Measurements from ENCODE around the gene SLC26A3. TPM values are rescaled to one million over a fixed set of nuclear protein-coding genes. Genes with fewer than 3 reads are reported as not detected.

The SLC26A3 gene
- total RNA-seq, 1 experiment from 2014 or later = not detected

DNA sequence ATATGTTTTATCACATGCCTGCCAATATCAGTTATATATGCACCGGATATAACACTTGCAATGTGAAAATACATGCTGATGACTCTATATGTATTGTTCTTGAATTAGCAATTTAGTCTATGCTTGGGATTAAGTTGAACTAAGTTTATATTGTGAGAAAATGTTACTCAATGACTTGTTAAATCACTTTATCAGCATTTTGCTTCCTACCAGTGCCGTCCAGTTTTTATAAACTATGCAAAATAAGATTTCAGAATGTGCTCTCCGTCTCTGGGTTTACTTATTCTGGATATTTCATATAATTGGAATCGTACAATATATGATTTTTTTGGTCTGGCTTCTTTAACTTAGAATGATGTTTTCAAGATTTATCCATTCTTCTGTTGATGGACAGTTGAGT, 25.5 kb upstream of the SLC26A3 start:
- H3K4me3 Mint-ChIP-seq (ENCODE audit: unreplicated experiment) = no peak overlapping the region
- BruUV-seq (replicated peaks) = no TSS peak
- no peaks in the 10 kb centered on the region for H3K36me3 Mint-ChIP-seq (ENCODE audit: insufficient read depth, unreplicated experiment)
- H3K27me3 Mint-ChIP-seq (ENCODE audit: insufficient read depth, unreplicated experiment) = peaks cover 32% of the 10 kb centered on the region
- ChIA-PET CTCF (interaction anchor here (0.7 kb wide), 1 partner anchor 16 kb away, joined by 4 read pairs; no protein-coding TSS in a partner anchor), POLR2A (no interaction called here)
- intact Hi-C loops (cut with micrococcal nuclease) = no loop called here
- no peaks in the 10 kb centered on the region for H3K4me1 Mint-ChIP-seq (ENCODE audit: insufficient read depth, unreplicated experiment)
- no peak overlapping the region for H3K27ac Mint-ChIP-seq (ENCODE audit: low read depth, unreplicated experiment)
- TF ChIP-seq, protein P1, sequence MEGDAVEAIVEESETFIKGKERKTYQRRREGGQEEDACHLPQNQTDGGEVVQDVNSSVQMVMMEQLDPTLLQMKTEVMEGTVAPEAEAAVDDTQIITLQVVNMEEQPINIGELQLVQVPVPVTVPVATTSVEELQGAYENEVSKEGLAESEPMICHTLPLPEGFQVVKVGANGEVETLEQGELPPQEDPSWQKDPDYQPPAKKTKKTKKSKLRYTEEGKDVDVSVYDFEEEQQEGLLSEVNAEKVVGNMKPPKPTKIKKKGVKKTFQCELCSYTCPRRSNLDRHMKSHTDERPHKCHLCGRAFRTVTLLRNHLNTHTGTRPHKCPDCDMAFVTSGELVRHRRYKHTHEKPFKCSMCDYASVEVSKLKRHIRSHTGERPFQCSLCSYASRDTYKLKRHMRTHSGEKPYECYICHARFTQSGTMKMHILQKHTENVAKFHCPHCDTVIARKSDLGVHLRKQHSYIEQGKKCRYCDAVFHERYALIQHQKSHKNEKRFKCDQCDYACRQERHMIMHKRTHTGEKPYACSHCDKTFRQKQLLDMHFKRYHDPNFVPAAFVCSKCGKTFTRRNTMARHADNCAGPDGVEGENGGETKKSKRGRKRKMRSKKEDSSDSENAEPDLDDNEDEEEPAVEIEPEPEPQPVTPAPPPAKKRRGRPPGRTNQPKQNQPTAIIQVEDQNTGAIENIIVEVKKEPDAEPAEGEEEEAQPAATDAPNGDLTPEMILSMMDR (IDR thresholded peaks at IDR 0.05; ENCODE audit: unreplicated experiment) = no peak
- H3K9me3 Mint-ChIP-seq (ENCODE audit: unreplicated experiment) = no peaks in the 10 kb centered on the region
- no peak for DNase-seq (ENCODE audit: unreplicated experiment)

DNA sequence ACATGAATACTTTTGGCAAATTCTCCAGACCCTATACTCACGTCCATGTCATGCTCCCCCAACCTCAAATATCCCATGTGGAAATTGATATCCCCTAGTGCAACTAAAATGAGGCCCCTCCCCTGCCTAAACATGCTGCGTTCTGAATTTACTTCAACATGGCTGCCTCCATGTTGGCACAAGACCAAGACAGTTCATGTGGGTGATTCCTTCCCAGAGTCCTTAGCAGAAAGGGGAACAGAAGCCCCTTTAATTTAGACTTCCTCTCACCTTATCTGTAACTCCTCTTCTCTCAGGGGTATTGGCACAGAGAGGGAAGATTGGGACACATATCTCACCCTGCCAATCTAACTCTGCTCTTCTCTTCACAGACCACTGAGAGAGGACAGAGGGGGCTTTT, 24.5 kb upstream of the SLC26A3 start:
- TF ChIP-seq, protein P1 (IDR thresholded peaks at IDR 0.05; ENCODE audit: unreplicated experiment) = no peak
- no peak overlapping the region for H3K27ac Mint-ChIP-seq (ENCODE audit: low read depth, unreplicated experiment)
- peaks cover 21% of the 10 kb centered on the region for H3K27me3 Mint-ChIP-seq (ENCODE audit: insufficient read depth, unreplicated experiment)
- intact Hi-C loops (cut with micrococcal nuclease) = no loop called here
- ChIA-PET POLR2A (no interaction called here), CTCF (no interaction called here)
- no peak for DNase-seq (ENCODE audit: unreplicated experiment)
- no peaks in the 10 kb centered on the region for H3K9me3 Mint-ChIP-seq (ENCODE audit: unreplicated experiment)
- H3K4me1 Mint-ChIP-seq (ENCODE audit: insufficient read depth, unreplicated experiment) = no peaks in the 10 kb centered on the region
- BruUV-seq (replicated peaks) = no TSS peak
- H3K36me3 Mint-ChIP-seq (ENCODE audit: insufficient read depth, unreplicated experiment) = no peaks in the 10 kb centered on the region
- H3K4me3 Mint-ChIP-seq (ENCODE audit: unreplicated experiment) = no peak overlapping the region

DNA sequence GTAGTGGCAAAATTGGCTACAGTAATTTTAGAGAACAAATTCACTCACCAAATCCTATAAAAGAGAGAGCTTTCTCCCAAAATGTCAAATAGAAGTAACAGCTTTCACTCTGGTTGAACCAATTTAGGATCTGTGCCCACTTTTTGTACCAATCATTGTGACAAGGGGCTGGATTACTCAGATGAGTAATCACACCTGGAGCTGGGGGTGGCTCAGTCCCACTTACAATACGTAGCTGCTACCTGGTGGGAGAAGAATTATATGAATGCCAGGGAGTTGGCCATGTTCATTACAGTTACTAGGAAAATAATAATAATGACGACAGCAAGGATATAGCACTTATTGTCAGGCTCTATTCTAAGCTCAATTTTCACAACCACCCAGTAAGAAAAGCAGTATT, 23.4 kb upstream of the SLC26A3 start:
- CTCF ChIA-PET = interaction anchor here (0.6 to 1.3 kb wide), 2 partner anchors 100 to 251 kb away, joined by 3 to 4 read pairs; no protein-coding TSS in a partner anchor

DNA sequence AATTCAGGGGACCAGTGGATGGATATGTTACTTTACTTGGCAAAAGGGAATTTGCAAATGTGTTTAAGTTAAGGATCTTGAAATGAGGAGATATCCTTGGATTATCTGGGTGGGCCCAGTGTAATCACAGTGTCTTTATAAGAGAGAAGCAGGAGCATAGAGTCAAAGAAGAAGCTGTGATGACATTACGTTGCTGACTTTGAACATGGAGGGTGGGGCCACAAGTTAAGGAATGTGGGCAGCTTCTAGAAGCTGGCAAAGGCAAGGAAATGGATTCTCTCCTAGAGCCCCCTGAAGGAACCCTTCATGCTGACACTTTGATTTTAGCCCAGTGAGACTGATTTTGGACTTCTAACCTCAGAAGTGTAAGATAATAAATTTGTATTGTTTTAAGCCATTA, 21.8 kb upstream of the SLC26A3 start:
- TF ChIP-seq, protein P1 (IDR thresholded peaks at IDR 0.05; ENCODE audit: unreplicated experiment) = no peak
- no peak overlapping the region for H3K27ac Mint-ChIP-seq (ENCODE audit: low read depth, unreplicated experiment)
- intact Hi-C loops (cut with micrococcal nuclease) = no loop called here
- H3K4me1 Mint-ChIP-seq (ENCODE audit: insufficient read depth, unreplicated experiment) = no peaks in the 10 kb centered on the region
- no peak overlapping the region for H3K4me3 Mint-ChIP-seq (ENCODE audit: unreplicated experiment)
- H3K36me3 Mint-ChIP-seq (ENCODE audit: insufficient read depth, unreplicated experiment) = no peaks in the 10 kb centered on the region
- peaks cover 13% of the 10 kb centered on the region for H3K27me3 Mint-ChIP-seq (ENCODE audit: insufficient read depth, unreplicated experiment)
- POLR2A ChIA-PET = no interaction called here
- no peak for DNase-seq (ENCODE audit: unreplicated experiment)
- BruUV-seq (replicated peaks) = no TSS peak
- CTCF ChIA-PET = interaction anchor here (1.0 kb wide), 1 partner anchor 9 kb away, joined by 4 read pairs; no protein-coding TSS in a partner anchor
- H3K9me3 Mint-ChIP-seq (ENCODE audit: unreplicated experiment) = no peaks in the 10 kb centered on the region

More for the DNA sequence above, 23.4 kb upstream of the SLC26A3 start:
- Mint-ChIP-seq H3K27ac (ENCODE audit: low read depth, unreplicated experiment) (no peak overlapping the region), H3K9me3 (ENCODE audit: unreplicated experiment) (no peaks in the 10 kb centered on the region), H3K4me1 (ENCODE audit: insufficient read depth, unreplicated experiment) (no peaks in the 10 kb centered on the region), H3K36me3 (ENCODE audit: insufficient read depth, unreplicated experiment) (no peaks in the 10 kb centered on the region), H3K4me3 (ENCODE audit: unreplicated experiment) (no peak overlapping the region), H3K27me3 (ENCODE audit: insufficient read depth, unreplicated experiment) (peaks cover 11% of the 10 kb centered on the region)
- no peak for DNase-seq (ENCODE audit: unreplicated experiment)
- intact Hi-C loops (cut with micrococcal nuclease) = no loop called here
- POLR2A ChIA-PET = interaction anchor here (1.1 kb wide), 1 partner anchor 10 kb away, joined by 3 read pairs; no protein-coding TSS in a partner anchor
- TF ChIP-seq, protein P1 (IDR thresholded peaks at IDR 0.05; ENCODE audit: unreplicated experiment) = no peak
- no TSS peak for BruUV-seq (replicated peaks)
